Measurements from ENCODE around the gene ATAD1. TPM values are rescaled to one million over a fixed set of nuclear protein-coding genes. Genes with fewer than 3 reads are reported as not detected.

The ATAD1 gene
- total and polyA plus RNA-seq, 9 of the 15 experiments (the other 6 are each of a cell fraction or from before 2014, with no cell fraction given), result 11.3 to 33.8 (median 27.3) TPM

- peak; percentile 40; the same call in 1 of the 2 replicates for TF ChIP-seq SMC3 (conservative IDR thresholded peaks at IDR 0.05; ENCODE audit: insufficient read depth, low read depth, low read length)
Measured at GRCh38 chr10:87734987-87735827, 82.8 kb downstream of the ATAD1 start (continued).

GRCh38 chr10:87733081-87733480 lies 84.9 kb downstream of the ATAD1 start:
- FAIRE-seq (no peak), ATAC-seq (no peak), DNase-seq (ENCODE audit: extremely low read depth in 1 of 4, low spot score in 3 of 4) (no peak)
- POLR2A ChIA-PET, result interaction anchor here (1.0 kb wide), 1 partner anchor 10 kb away, joined by 5 read pairs; no protein-coding TSS in a partner anchor
- H3K36me3 ChIP-seq (ENCODE audit: control insufficient read depth, insufficient read depth, low read length), result no peaks in the 10 kb centered on the region
- H4K20me1 ChIP-seq (replicated peaks; ENCODE audit: control insufficient read depth, insufficient read depth, low read length), result no peaks in the 10 kb centered on the region
- H2AFZ ChIP-seq (ENCODE audit: low read depth, low read length), result no peak overlapping the region
- H3K9ac ChIP-seq (ENCODE audit: insufficient read depth in 1 of 2, low read depth in 2 of 2, low read length in 2 of 2), result no peak overlapping the region
- CTCF ChIA-PET (ENCODE audit: low intra/inter-chr PET ratio), result interaction anchor here (0.6 kb wide), 1 partner anchor 530 kb away, joined by 3 read pairs; no protein-coding TSS in a partner anchor
- no TSS peak for BruUV-seq (replicated peaks)
- H3K79me2 ChIP-seq (ENCODE audit: control insufficient read depth, insufficient read depth, low read length), result no peaks in the 10 kb centered on the region
- H3K27ac ChIP-seq (ENCODE audit: extremely low read depth, low read depth, low read length), result no peak overlapping the region
- WGBS (ENCODE audit: insufficient coverage, low coverage, missing lambda C conversion rate), result 0% methylated on average over 5 of the region's 5 CpGs
- no peaks in the 10 kb centered on the region; a peak in 3 of 5 replicates for H3K27me3 ChIP-seq (ENCODE audit: control insufficient read depth in 2 of 2, insufficient read depth in 2 of 2, low read length in 2 of 2)
- H3K4me3 ChIP-seq, result no peak overlapping the region
- intact Hi-C loops (cut with micrococcal nuclease) (loop anchor here (10.0 kb wide), 1 partner anchor 198 kb away; no protein-coding TSS in a partner anchor), in situ Hi-C loops (cut with MboI) (no loop called here)
- H3K4me2 ChIP-seq (ENCODE audit: insufficient read depth, low read length), result no peak overlapping the region
- H3K9me3 ChIP-seq (replicated peaks; ENCODE audit: control insufficient read depth, insufficient read depth, low read depth, low read length), result no peaks in the 10 kb centered on the region
- no peaks in the 10 kb centered on the region for H3K4me1 ChIP-seq (replicated peaks in 1 of 2; ENCODE audit: control insufficient read depth in 2 of 2, insufficient read depth in 2 of 2, low read length in 2 of 2)
- H3K9me1 ChIP-seq (ENCODE audit: control insufficient read depth, insufficient read depth, low read length), result no peaks in the 10 kb centered on the region
- TF ChIP-seq HMBOX1 (IDR thresholded peaks at IDR 0.05), result no peak
- no peak for TF ChIP-seq FOXK1 (CRISPR knock-in tag; IDR thresholded peaks at IDR 0.05; ENCODE audit: borderline replicate concordance)
- TF ChIP-seq E2F3 (CRISPR knock-in tag; IDR thresholded peaks at IDR 0.05), result no peak
- TF ChIP-seq DDX20 (tag; IDR thresholded peaks at IDR 0.05; ENCODE audit: low read depth), result no peak
- no peak for TF ChIP-seq GTF2F1 (IDR thresholded peaks at IDR 0.05; ENCODE audit: low read depth, low read length)
- no peak for TF ChIP-seq ZKSCAN1 (IDR thresholded peaks at IDR 0.05; ENCODE audit: low read depth, low read length)
- no peak for TF ChIP-seq CBX5 (IDR thresholded peaks at IDR 0.05; ENCODE audit: borderline replicate concordance, low read depth)
- no peak for TF ChIP-seq ZBTB11 (CRISPR knock-in tag; IDR thresholded peaks at IDR 0.05)
- TF ChIP-seq CTCFL (IDR thresholded peaks at IDR 0.05; ENCODE audit: borderline replicate concordance, insufficient read depth, low read depth, low read length, poor library complexity, severe bottlenecking), result no peak
- TF ChIP-seq SRSF9 (IDR thresholded peaks at IDR 0.05; ENCODE audit: borderline replicate concordance, low read depth, low read length), result no peak
- TF ChIP-seq XRCC5 (IDR thresholded peaks at IDR 0.05; ENCODE audit: low read depth, low read length), result no peak
- TF ChIP-seq CBFB (CRISPR knock-in tag; IDR thresholded peaks at IDR 0.05), result no peak
